KOPT-K1 (cell line): Measurements from ENCODE around the gene ZNF3.
A peak's percentile ranks its signal among the peaks of the same experiment; 100 is the strongest.
"Not testable (repeated sequence)": the region's sequence is repeated elsewhere in the genome, so short reads cannot be mapped to it uniquely, and the experiment has no call there.

Experiments
- H3K27ac ChIP-seq: fragments of 200-600 bp; sonication (generic); 2 replicates; pipeline ENCODE4 v1.5.1; 2016; ENCODE audit warnings: antibody characterized with exemption, mild to moderate bottlenecking, low read depth, low read length; ENCODE audit not compliant: poor library complexity, severe bottlenecking
- H3K36me3 ChIP-seq: fragments of 200-600 bp; sonication (generic); 2 replicates; pipeline ENCODE4 v1.5.1; 2017; ENCODE audit warnings: antibody characterized with exemption, mild to moderate bottlenecking, low read length, moderate library complexity; ENCODE audit not compliant: insufficient read depth
- H3K9me3 ChIP-seq: fragments of 200-600 bp; sonication (generic); 2 replicates; pipeline ENCODE4 v1.5.1; 2017; ENCODE audit warnings: antibody characterized with exemption, low read length, mild to moderate bottlenecking; ENCODE audit not compliant: insufficient read depth, poor library complexity, severe bottlenecking

Gene ZNF3

GRCh38 chr7:100081535-100082102 lies at the start of gene ZNF3:
TSS of gene ZNF3 (minus strand) at chr7:100081723. CDS start at chr7:100077357, 4,366 bp downstream.
- peaks cover 33% of the 10 kb centered on the region for H3K36me3 ChIP-seq
- H3K27ac ChIP-seq, result peak within 1 kb of the TSS; percentile 71
- H3K9me3 ChIP-seq, result no peaks in the 10 kb centered on the region

- Histone ChIP-seq H3K36me3 (no peaks in the 10 kb centered on the region), H3K27ac (no peak overlapping the region), H3K9me3 (no peaks in the 10 kb centered on the region)
These were observed 49.3 kb upstream of the ZNF3 start for GRCh38 chr7:100130608-100131453.

- H3K9me3 ChIP-seq, H3K27ac ChIP-seq, H3K36me3 ChIP-seq: not testable (repeated sequence)
These were observed 48.7 kb upstream of the ZNF3 start for GRCh38 chr7:100130220-100130607.

- no peaks in the 10 kb centered on the region for H3K9me3 ChIP-seq
- H3K36me3 ChIP-seq, result peaks cover 11% of the 10 kb centered on the region; the same call in 1 of the 2 replicates
- peak overlapping the region; percentile 94 for H3K27ac ChIP-seq
These were observed 47.1 kb upstream of the ZNF3 start for GRCh38 chr7:100128637-100128963.

- Histone ChIP-seq H3K9me3 (no peaks in the 10 kb centered on the region), H3K27ac (peak overlapping the region; percentile 94), H3K36me3 (peaks cover 11% of the 10 kb centered on the region; the same call in 1 of the 2 replicates)
These were observed 46.5 kb upstream of the ZNF3 start for GRCh38 chr7:100127866-100128636.

- Histone ChIP-seq H3K27ac (peak within 1 kb of the TSS; percentile 94), H3K9me3 (no peaks in the 10 kb centered on the region), H3K36me3 (peaks cover 11% of the 10 kb centered on the region; the same call in 1 of the 2 replicates)
These were observed 45.7 kb upstream of the ZNF3 start, which contains the start of gene MBLAC1 for GRCh38 chr7:100126931-100127865. TSS of gene MBLAC1 (plus strand) at chr7:100126967. CDS start at chr7:100127396, 429 bp downstream.

- H3K36me3 ChIP-seq, result peaks cover 11% of the 10 kb centered on the region; the same call in 1 of the 2 replicates
- no peaks in the 10 kb centered on the region for H3K9me3 ChIP-seq
- H3K27ac ChIP-seq, result peak overlapping the region; percentile 94
These were observed 44.9 kb upstream of the ZNF3 start for GRCh38 chr7:100126239-100126930.

- H3K9me3 ChIP-seq, result no peaks in the 10 kb centered on the region
- H3K36me3 ChIP-seq, result peaks cover 11% of the 10 kb centered on the region; the same call in 1 of the 2 replicates
- peak overlapping the region; percentile 1 for H3K27ac ChIP-seq
These were observed 43.0 kb upstream of the ZNF3 start for GRCh38 chr7:100124301-100125230.

GRCh38 chr7:100122568-100122967 lies 41.0 kb upstream of the ZNF3 start:
- Histone ChIP-seq H3K36me3 (peaks cover 11% of the 10 kb centered on the region; the same call in 1 of the 2 replicates), H3K27ac (no peak overlapping the region), H3K9me3 (no peaks in the 10 kb centered on the region)

- Histone ChIP-seq H3K36me3 (peaks cover 11% of the 10 kb centered on the region; the same call in 1 of the 2 replicates), H3K27ac (no peak overlapping the region), H3K9me3 (no peaks in the 10 kb centered on the region)
These were observed 40.5 kb upstream of the ZNF3 start for GRCh38 chr7:100122067-100122466.

GRCh38 chr7:100120733-100121036 lies 39.2 kb upstream of the ZNF3 start:
- peak overlapping the region; percentile 66 for H3K27ac ChIP-seq
- H3K9me3 ChIP-seq, result no peaks in the 10 kb centered on the region
- H3K36me3 ChIP-seq, result peaks cover 16% of the 10 kb centered on the region; the same call in 1 of the 2 replicates

- Histone ChIP-seq H3K9me3 (no peaks in the 10 kb centered on the region), H3K27ac (peak overlapping the region; percentile 66), H3K36me3 (peaks cover 19% of the 10 kb centered on the region; the same call in 1 of the 2 replicates)
These were observed 38.6 kb upstream of the ZNF3 start for GRCh38 chr7:100119970-100120732.
